Activated naive CD8-positive, alpha-beta T cell treated with anti-CD3 and anti-CD28 coated beads for 36 hours (primary cell): ENCODE data around the gene ATMIN. TPM values are rescaled to one million over a fixed set of nuclear protein-coding genes. Genes with fewer than 3 reads are reported as not detected.

Experiments used
- DNase-seq: peaks from one replicate; pipeline ENCODE4 v3.0.0; 2021
- H3K27ac Mint-ChIP-seq: one replicate; pipeline ENCODE4 v1.8.0; 2022; ENCODE audit warnings: mild to moderate bottlenecking, moderate library complexity, mixed read lengths
- H3K27me3 Mint-ChIP-seq: one replicate; pipeline ENCODE4 v1.8.0; 2022; ENCODE audit warnings: mild to moderate bottlenecking, mixed read lengths
- H3K36me3 Mint-ChIP-seq: one replicate; pipeline ENCODE4 v1.8.0; 2021; ENCODE audit warnings: mild to moderate bottlenecking, mixed read lengths
- H3K4me1 Mint-ChIP-seq: one replicate; pipeline ENCODE4 v1.8.0; 2021; ENCODE audit warnings: mixed read lengths
- H3K4me3 Mint-ChIP-seq: one replicate; pipeline ENCODE4 v1.8.0; 2022; ENCODE audit warnings: mild to moderate bottlenecking, moderate library complexity, mixed read lengths
- H3K9me3 Mint-ChIP-seq: one replicate; pipeline ENCODE4 v1.8.0; 2022; ENCODE audit warnings: mixed read lengths
- total RNA-seq, 2 experiments: library from RNA; stranded (reverse); gene quantifications; one replicate each; pipeline ENCODE4 v1.2.3, GENCODE V29; 2021

The ATMIN gene
- total RNA-seq, 2 experiments from 2014 or later: 24.5 to 27.7 TPM

DNA sequence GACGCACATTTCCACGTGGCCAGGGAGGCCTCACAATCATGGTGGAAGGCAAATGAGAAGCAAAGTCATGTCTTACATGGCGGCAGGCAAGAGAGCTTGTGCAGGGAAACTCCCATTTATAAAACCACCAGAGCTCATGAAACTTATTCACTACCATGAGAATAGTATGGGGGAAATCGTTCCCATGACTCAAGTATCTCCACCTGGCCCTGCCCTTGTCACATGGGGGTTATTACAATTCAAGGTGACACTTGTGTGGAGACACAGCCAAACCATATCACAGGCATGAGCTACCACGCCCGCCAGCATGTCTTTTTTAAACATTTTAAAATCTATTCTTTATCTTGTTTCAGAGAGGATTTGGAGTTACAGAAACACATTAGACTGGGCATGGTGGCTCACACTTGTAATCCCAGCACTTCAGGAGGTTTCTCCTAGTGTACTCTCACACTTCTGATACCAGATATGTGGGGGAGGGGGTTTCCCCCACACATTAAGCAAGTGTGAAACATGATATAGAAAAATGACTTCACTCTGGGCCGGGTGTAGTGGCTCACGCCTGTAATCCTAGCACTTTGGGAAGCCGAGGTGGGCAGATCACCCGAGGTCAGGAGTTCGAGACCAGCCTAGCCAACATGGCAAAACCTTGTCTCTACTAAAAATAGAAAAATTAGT, 5.6 kb upstream of the ATMIN start:
- peaks cover 58% of the 10 kb centered on the region for H3K36me3 Mint-ChIP-seq
- H3K27ac Mint-ChIP-seq: no peak overlapping the region
- H3K4me3 Mint-ChIP-seq: no peak overlapping the region
- DNase-seq: peak; percentile 8
- H3K4me1 Mint-ChIP-seq: peaks cover 5% of the 10 kb centered on the region
- no peaks in the 10 kb centered on the region for H3K27me3 Mint-ChIP-seq
- peaks cover 7% of the 10 kb centered on the region for H3K9me3 Mint-ChIP-seq

DNA sequence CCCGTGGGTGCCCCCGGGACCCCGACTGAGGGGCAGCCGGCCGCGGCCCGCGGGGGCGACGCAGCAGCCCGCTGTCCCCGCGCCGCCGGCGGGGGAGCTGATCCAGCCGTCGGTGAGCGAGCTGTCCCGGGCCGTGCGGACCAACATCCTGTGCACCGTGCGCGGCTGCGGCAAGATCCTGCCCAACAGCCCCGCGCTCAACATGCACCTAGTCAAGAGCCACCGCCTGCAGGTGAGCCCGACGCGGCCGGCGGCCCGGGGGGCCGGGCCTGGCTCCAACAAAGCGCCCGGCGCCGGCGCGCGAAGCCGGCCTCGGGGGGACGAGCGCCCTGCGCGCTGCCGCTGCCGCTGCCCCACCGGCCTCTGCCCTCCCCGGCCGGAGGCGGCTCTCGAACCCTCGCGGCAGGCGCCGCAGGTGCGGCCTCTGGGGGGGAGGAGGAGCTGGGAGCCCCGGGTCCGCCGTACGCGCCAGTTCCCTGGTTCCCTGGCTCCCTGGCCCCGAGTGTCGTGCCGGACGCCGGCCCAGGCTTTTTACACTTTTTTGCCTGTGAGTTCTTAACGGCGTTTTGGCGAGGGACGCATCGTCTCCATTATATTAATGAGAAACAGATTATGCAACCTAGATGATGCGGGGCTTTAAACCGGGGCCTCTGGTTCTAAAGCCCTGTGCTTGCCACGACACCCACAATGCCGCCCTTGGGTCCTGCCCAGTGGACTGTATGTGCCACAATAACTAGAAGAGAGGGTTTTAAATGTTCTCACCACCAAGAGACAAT, 521 bp downstream of the ATMIN start:
- DNase-seq: peak; percentile 52
- H3K27me3 Mint-ChIP-seq: no peaks in the 10 kb centered on the region
- H3K27ac Mint-ChIP-seq: peak overlapping the region; percentile 56
- H3K4me3 Mint-ChIP-seq: peak overlapping the region; percentile 81
- peaks cover 36% of the 10 kb centered on the region for H3K36me3 Mint-ChIP-seq
- H3K4me1 Mint-ChIP-seq: peaks cover 28% of the 10 kb centered on the region
- H3K9me3 Mint-ChIP-seq: no peaks in the 10 kb centered on the region

DNA sequence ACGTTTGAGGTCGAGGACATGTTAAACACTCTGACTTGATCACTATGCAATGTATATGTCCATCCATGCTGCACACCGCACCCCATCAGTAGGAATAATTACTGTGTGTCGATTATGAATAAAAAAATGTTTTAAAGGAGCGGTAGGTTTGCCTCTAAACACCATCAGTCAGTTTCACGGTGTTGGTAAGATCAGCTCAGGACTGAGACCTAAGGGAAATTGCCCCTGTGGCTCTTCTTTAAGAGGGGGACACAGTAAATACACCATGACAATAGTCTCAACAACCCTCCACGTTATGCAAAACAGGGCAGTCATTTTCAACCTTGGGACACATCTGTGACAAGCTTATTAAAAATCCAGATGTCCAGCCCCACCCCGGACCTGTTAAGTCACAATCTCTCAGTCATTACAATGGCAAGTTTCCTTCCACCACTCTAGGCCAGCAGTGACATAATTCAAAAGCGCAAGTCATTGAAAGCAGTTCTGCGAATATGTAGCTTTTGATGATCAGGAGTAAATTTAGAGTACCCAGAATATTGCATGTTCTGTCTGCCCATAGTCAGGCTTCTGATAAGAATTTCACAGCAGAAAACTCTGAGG, 1.2 kb downstream of the ATMIN start:
- H3K4me3 Mint-ChIP-seq: peak overlapping the region; percentile 81
- DNase-seq: no peak
- H3K4me1 Mint-ChIP-seq: peaks cover 28% of the 10 kb centered on the region
- no peaks in the 10 kb centered on the region for H3K27me3 Mint-ChIP-seq
- H3K36me3 Mint-ChIP-seq: peaks cover 29% of the 10 kb centered on the region
- H3K27ac Mint-ChIP-seq: peak overlapping the region; percentile 56
- H3K9me3 Mint-ChIP-seq: no peaks in the 10 kb centered on the region

DNA sequence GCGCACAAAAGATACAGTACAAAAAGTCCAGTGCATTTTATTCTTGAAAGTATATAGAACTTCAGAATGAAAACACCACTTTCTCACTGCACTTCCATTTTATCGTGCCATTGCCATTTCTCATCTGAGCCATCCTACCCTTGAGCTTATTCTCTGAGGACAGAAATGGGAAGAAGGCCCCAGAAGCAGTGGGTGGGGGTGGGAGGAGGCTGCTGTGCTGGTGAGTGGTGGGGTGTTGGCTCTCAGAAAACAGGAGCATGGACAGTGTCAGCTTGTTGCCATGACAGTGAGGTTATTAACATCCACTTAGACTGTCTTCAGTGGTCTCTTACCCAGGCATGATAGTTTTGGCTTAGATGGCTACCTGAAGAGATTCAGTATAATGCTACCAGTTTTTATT, 4.5 kb downstream of the ATMIN start:
- Mint-ChIP-seq H3K9me3 (no peaks in the 10 kb centered on the region), H3K27me3 (no peaks in the 10 kb centered on the region), H3K36me3 (peaks cover 24% of the 10 kb centered on the region), H3K4me1 (peaks cover 28% of the 10 kb centered on the region), H3K4me3 (no peak overlapping the region), H3K27ac (no peak overlapping the region)
- no peak for DNase-seq

GRCh38 chr16:81040842-81041241, 5.2 kb downstream of the ATMIN start:
- Mint-ChIP-seq H3K27ac (no peak overlapping the region), H3K36me3 (peaks cover 24% of the 10 kb centered on the region), H3K9me3 (no peaks in the 10 kb centered on the region), H3K4me1 (peaks cover 25% of the 10 kb centered on the region), H3K27me3 (no peaks in the 10 kb centered on the region), H3K4me3 (no peak overlapping the region)
- no peak for DNase-seq

- DNase-seq: no peak
- H3K36me3 Mint-ChIP-seq: peaks cover 24% of the 10 kb centered on the region
- no peak overlapping the region for H3K27ac Mint-ChIP-seq
- no peak overlapping the region for H3K4me3 Mint-ChIP-seq
- peaks cover 23% of the 10 kb centered on the region for H3K4me1 Mint-ChIP-seq
- H3K9me3 Mint-ChIP-seq: no peaks in the 10 kb centered on the region
- no peaks in the 10 kb centered on the region for H3K27me3 Mint-ChIP-seq
Measured at GRCh38 chr16:81041696-81042095, 6.1 kb downstream of the ATMIN start.

DNA sequence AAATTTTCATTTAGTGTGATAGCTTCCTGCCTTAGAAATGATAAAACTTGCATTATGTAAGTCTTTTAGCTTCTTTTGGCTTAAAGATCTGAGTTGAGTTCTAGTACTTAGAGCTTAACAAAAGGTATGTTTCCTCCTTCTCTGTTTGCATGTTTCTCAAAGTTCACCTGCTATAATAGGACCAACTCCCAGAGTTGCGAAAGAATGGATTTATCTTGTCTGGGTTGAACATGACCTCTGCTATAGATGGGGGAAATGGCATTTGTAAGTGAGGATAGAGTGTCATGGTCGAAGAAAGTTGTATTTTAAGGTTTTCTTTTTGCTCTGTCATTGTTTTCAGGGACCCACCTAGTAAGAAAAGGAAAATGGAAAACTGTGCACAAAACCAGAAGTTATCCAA, 7.2 kb downstream of the ATMIN start:
- Mint-ChIP-seq H3K27me3 (no peaks in the 10 kb centered on the region), H3K4me1 (peaks cover 12% of the 10 kb centered on the region)

GRCh38 chr16:81053761-81054160, 18.1 kb downstream of the ATMIN start:
- no peak for DNase-seq
- Mint-ChIP-seq H3K4me3 (no peak overlapping the region), H3K27me3 (no peaks in the 10 kb centered on the region), H3K9me3 (peaks cover 12% of the 10 kb centered on the region), H3K36me3 (peaks cover 6% of the 10 kb centered on the region), H3K27ac (no peak overlapping the region), H3K4me1 (peaks cover 6% of the 10 kb centered on the region)

More for the DNA sequence above, 7.2 kb downstream of the ATMIN start:
- Mint-ChIP-seq H3K27ac (no peak overlapping the region), H3K36me3 (peaks cover 14% of the 10 kb centered on the region), H3K4me3 (no peak overlapping the region), H3K9me3 (no peaks in the 10 kb centered on the region)
- no peak for DNase-seq

DNA sequence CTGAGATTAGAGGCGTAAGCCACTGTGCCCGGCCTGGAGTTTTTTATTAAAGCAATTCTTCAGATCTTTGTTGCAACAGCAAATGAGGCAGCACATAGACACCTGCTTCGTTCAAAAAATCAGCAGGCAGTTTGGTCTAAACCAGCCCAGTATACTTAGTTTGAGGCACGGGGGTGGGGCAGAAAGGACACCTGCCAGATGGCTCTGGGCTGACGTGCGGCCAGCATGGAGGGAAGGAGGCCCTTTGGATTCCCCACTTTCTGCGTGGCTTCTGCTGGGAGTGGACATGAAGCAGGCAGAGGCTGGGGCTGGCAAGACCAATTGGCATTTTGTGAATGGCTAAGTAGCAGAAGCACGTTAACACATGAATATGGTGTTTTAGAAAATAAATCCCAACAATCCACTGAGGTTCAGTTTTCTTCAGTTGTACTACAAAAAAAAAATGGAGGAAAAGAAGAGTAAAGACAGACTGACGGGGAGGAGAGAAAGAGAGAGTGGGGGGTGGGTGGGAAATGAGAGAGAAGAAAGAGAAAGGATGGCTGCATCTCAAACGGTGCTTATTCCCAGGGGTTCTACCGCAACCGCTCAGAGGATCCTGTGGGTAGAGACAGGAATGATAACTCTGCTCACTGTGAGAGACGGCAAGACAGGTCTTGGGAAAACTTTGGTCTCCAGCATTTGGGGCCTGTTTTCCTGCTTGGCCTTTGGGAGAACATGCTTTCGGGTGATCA, 25.1 kb downstream of the ATMIN start:
- no peak for DNase-seq
- H3K4me1 Mint-ChIP-seq: peaks cover 6% of the 10 kb centered on the region
- H3K27ac Mint-ChIP-seq: no peak overlapping the region
- no peaks in the 10 kb centered on the region for H3K9me3 Mint-ChIP-seq
- no peaks in the 10 kb centered on the region for H3K36me3 Mint-ChIP-seq
- no peaks in the 10 kb centered on the region for H3K27me3 Mint-ChIP-seq
- H3K4me3 Mint-ChIP-seq: no peak overlapping the region

- H3K4me3 Mint-ChIP-seq: no peak overlapping the region
- no peaks in the 10 kb centered on the region for H3K9me3 Mint-ChIP-seq
- DNase-seq: no peak
- H3K36me3 Mint-ChIP-seq: no peaks in the 10 kb centered on the region
- no peak overlapping the region for H3K27ac Mint-ChIP-seq
- H3K4me1 Mint-ChIP-seq: peaks cover 6% of the 10 kb centered on the region
- no peaks in the 10 kb centered on the region for H3K27me3 Mint-ChIP-seq
Measured at GRCh38 chr16:81061307-81061640, 25.6 kb downstream of the ATMIN start.

GRCh38 chr16:81061871-81062608, 26.4 kb downstream of the ATMIN start:
- Mint-ChIP-seq H3K27me3 (no peaks in the 10 kb centered on the region), H3K4me3 (no peak overlapping the region), H3K27ac (no peak overlapping the region), H3K4me1 (peaks cover 11% of the 10 kb centered on the region), H3K36me3 (no peaks in the 10 kb centered on the region), H3K9me3 (no peaks in the 10 kb centered on the region)
- no peak for DNase-seq

GRCh38 chr16:81066681-81067080, 31.0 kb downstream of the ATMIN start:
- DNase-seq: no peak
- H3K27ac Mint-ChIP-seq: no peak overlapping the region
- H3K4me3 Mint-ChIP-seq: no peak overlapping the region

GRCh38 chr16:81067166-81067565, 31.5 kb downstream of the ATMIN start:
- H3K4me1 Mint-ChIP-seq: peaks cover 7% of the 10 kb centered on the region
- no peaks in the 10 kb centered on the region for H3K9me3 Mint-ChIP-seq
- no peak for DNase-seq
- no peaks in the 10 kb centered on the region for H3K36me3 Mint-ChIP-seq
- H3K27me3 Mint-ChIP-seq: no peaks in the 10 kb centered on the region
- H3K27ac Mint-ChIP-seq: no peak overlapping the region
- H3K4me3 Mint-ChIP-seq: no peak overlapping the region

More at GRCh38 chr16:81066681-81067080, 31.0 kb downstream of the ATMIN start:
- peaks cover 7% of the 10 kb centered on the region for H3K4me1 Mint-ChIP-seq
- H3K9me3 Mint-ChIP-seq: no peaks in the 10 kb centered on the region
- no peaks in the 10 kb centered on the region for H3K36me3 Mint-ChIP-seq
- H3K27me3 Mint-ChIP-seq: no peaks in the 10 kb centered on the region

DNA sequence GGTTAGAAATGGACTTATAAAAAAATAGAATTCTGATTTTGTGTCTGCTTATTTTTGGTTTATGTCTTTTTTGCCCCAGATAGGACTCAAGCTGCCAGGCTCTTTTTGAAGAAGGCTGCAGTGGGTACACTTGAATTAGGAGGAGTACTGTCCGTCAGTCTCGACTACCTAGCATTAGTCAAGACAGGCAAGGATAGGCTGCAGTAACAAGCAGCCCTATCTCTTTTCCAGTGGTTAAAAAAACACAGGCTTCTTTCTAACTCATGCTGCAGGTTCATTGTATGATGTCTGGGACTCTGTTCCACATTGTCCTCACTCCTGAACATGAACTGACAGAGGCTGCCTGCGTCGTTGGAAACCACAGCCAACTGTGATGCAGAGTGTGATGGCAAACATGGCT, 33.4 kb downstream of the ATMIN start:
- no peak overlapping the region for H3K27ac Mint-ChIP-seq
- no peaks in the 10 kb centered on the region for H3K9me3 Mint-ChIP-seq
- H3K36me3 Mint-ChIP-seq: no peaks in the 10 kb centered on the region
- H3K4me1 Mint-ChIP-seq: peaks cover 10% of the 10 kb centered on the region
- no peaks in the 10 kb centered on the region for H3K27me3 Mint-ChIP-seq
- H3K4me3 Mint-ChIP-seq: no peak overlapping the region
- DNase-seq: no peak
